Mesodermal cell (in vitro differentiated cells): ENCODE measurements around the gene TRPM2.

Experiments
- H3K27ac ChIP-seq: 2 replicates; pipeline ENCODE4 v1.7.0; 2013; ENCODE audit warnings: mild to moderate bottlenecking, low read depth, low read length, moderate library complexity; ENCODE audit not compliant: severe bottlenecking
- H3K36me3 ChIP-seq: 2 replicates; pipeline ENCODE4 v1.7.1; 2013; ENCODE audit warnings: mild to moderate bottlenecking, low read length, moderate library complexity; ENCODE audit not compliant: control insufficient read depth, insufficient read depth
- H3K4me1 ChIP-seq: one replicate; pipeline ENCODE4 v1.7.1; 2013; ENCODE audit warnings: mild to moderate bottlenecking, low read length; ENCODE audit not compliant: insufficient read depth, control insufficient read depth, poor library complexity, severe bottlenecking
- H3K4me3 ChIP-seq: 2 replicates; pipeline ENCODE4 v1.7.0; 2013; ENCODE audit warnings: low read length, control low read depth, mild to moderate bottlenecking; ENCODE audit not compliant: insufficient read depth, poor library complexity, severe bottlenecking; ENCODE audit errors: extremely low read depth
- H3K9me3 ChIP-seq: 2 replicates; pipeline ENCODE4 v1.7.1; 2013; ENCODE audit warnings: mild to moderate bottlenecking, low read length, moderate library complexity; ENCODE audit not compliant: control insufficient read depth
- WGBS, 2 experiments: methylation state at CpG; one replicate each; pipeline ENCODE4 v1.1.5; 2013; ENCODE audit warnings: missing lambda C conversion rate in 2 of 2; ENCODE audit not compliant: insufficient coverage in 2 of 2; 5-methylcytosine and 5-hydroxymethylcytosine counted together

The TRPM2 gene

DNA sequence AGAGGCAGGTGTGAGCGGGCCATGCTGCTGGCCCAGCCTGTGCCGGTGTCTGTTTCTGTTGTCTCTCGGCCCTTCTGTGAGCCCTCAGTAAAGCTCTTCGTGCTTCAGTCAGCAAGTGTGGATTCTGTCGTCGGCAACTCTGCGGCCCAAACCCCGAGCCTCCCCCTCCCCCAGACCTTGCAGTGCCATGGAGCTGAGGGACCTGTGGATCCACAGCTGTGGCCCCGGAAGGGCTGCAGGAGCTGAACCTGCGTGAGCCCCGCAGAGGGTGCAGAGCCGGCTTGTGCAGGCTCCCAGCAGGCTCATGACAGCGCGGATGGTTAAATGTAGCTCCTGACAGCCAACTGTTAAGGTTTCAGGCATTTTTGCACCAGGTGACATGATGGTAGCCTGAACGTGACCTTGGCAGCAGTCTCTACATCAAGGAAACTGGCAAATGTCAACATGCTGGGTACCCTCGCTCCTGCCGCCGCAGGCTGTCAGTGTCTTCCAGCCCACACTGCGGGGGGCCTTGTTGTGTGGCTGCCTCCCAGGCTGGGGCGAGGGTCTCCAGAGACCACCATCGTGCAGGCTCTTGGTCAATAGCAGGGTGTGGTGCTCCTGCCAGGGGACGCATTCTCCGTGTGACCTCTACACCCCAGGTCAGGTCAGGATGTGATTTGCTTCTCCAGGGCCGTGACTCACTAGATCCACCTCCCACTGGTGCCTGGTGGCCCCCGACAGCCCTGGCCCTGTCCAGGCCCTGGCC, 108.8 kb downstream of the TRPM2 start:
- Histone ChIP-seq H3K36me3 (peaks cover 4% of the 10 kb centered on the region), H3K27ac (no peak overlapping the region), H3K4me1 (no peaks in the 10 kb centered on the region), H3K4me3 (no peak overlapping the region), H3K9me3 (no peaks in the 10 kb centered on the region)
- WGBS, 2 experiments: 88 to 92% methylated on average over 24 to 25 of the region's 25 CpGs

GRCh38 chr21:44462834-44463200, 109.4 kb downstream of the TRPM2 start:
- Histone ChIP-seq H3K36me3 (no peaks in the 10 kb centered on the region), H3K4me3 (no peak overlapping the region), H3K27ac (no peak overlapping the region), H3K9me3 (no peaks in the 10 kb centered on the region), H3K4me1 (no peaks in the 10 kb centered on the region)
- WGBS, 2 experiments: 90 to 98% methylated on average over 6 to 8 of the region's 11 CpGs

- Histone ChIP-seq H3K27ac (no peak overlapping the region), H3K4me1 (no peaks in the 10 kb centered on the region), H3K4me3 (no peak overlapping the region), H3K36me3 (no peaks in the 10 kb centered on the region), H3K9me3 (no peaks in the 10 kb centered on the region)
- 87 to 91% methylated on average over 28 to 30 of the region's 30 CpGs for WGBS, 2 experiments
Observed at GRCh38 chr21:44463724-44464123, 110.3 kb downstream of the TRPM2 start.

DNA sequence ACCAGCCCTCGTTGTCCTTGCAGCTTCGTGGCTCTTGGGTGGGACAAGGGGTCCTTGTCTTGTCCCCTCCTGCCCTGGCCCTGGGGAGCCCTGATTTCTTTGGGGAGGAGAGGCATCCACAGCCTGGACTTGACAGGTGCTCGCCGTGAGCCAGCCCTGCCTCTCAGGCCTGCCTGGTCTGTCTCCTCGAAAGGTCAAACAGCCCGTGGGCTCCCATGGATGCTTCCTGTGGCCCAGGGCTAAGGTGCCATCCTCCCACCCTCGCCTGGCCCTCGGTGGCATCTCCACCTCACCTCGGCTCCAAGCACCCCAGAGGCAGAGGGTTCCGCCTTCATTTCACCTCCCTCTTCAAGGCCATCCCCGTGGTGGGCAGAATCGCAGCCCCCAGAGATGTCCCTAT, 110.9 kb downstream of the TRPM2 start:
- Histone ChIP-seq H3K27ac (no peak overlapping the region), H3K9me3 (no peaks in the 10 kb centered on the region), H3K4me1 (no peaks in the 10 kb centered on the region), H3K4me3 (no peak overlapping the region), H3K36me3 (no peaks in the 10 kb centered on the region)
- WGBS, 2 experiments: 92 to 96% methylated on average over 5 to 7 of the region's 12 CpGs

- Histone ChIP-seq H3K4me1 (no peaks in the 10 kb centered on the region), H3K9me3 (no peaks in the 10 kb centered on the region), H3K36me3 (no peaks in the 10 kb centered on the region), H3K27ac (no peak overlapping the region), H3K4me3 (no peak overlapping the region)
- WGBS, 2 experiments: 91 to 92% methylated on average over 16 of the region's 16 CpGs
Observed at GRCh38 chr21:44466351-44466954, 113.0 kb downstream of the TRPM2 start.

DNA sequence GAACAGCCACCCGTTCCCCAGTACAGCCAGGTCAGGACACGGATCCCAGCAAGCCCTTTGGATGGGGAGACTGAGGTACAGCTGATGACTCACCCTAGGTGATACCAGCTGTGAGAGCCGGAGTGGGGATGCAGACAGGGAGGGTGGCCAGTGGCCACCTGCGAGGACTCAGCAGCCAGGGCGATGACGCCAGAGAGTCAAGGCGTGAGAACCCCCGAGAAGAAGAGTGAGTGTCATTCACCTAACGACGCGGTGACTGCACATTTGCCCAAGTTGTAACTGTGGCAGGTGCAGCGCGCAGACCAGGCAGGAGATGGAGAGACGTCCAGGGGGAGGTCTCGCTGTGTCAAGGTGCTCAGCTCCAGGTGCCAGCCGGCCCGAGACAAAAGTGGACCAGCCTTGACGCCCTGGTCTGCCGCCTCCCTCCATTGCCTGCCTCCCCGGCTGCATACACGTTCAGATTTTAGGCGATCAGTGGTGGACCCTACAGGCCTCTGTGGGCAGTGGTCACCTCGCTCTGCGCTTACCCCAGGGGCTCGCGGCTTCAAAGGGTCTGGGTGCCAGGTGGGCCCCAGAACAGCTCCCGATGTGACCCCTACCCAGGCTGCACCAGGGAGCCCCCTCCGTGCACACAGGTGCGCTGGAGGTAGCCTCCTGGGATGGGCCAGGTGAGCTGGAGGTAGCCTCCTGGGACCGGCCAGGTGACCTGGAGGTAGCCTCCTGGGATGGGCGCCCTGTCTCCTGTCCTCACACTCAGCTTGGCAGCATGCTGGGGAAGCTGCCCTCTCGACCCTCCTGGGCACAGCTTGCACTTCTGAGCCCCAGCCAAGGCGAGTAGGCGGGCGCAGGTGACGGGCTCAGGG, 113.8 kb downstream of the TRPM2 start:
- no peaks in the 10 kb centered on the region for H3K4me1 ChIP-seq
- no peaks in the 10 kb centered on the region for H3K36me3 ChIP-seq
- no peaks in the 10 kb centered on the region for H3K9me3 ChIP-seq
- H3K4me3 ChIP-seq: no peak overlapping the region
- 92 to 94% methylated on average over 34 to 36 of the region's 36 CpGs for WGBS, 2 experiments
- no peak overlapping the region for H3K27ac ChIP-seq

DNA sequence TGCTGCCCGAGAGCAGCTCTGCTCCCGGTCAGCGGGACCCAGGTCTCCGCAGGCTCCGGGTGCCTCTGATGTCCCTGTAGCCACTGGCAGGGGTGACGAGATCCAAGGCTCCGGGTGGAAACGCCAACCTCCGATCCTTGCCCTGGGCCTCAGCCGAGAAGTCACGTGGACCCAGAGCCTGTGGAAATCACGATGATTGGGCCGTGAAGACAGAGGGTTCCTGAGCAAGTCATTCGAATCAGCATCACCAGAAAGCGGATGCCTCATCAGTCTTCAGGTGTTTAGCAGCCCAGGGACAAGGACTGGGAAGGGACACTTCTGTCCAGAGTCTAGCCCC, 114.4 kb downstream of the TRPM2 start:
- Histone ChIP-seq H3K36me3 (no peaks in the 10 kb centered on the region), H3K27ac (no peak overlapping the region), H3K9me3 (no peaks in the 10 kb centered on the region), H3K4me3 (no peak overlapping the region), H3K4me1 (no peaks in the 10 kb centered on the region)
- whole genome bisulfite sequencing, 2 experiments: 91 to 92% methylated on average over 15 of the region's 15 CpGs

- Histone ChIP-seq H3K27ac (no peak overlapping the region), H3K9me3 (no peaks in the 10 kb centered on the region), H3K36me3 (no peaks in the 10 kb centered on the region), H3K4me3 (no peak overlapping the region), H3K4me1 (no peaks in the 10 kb centered on the region)
Observed at GRCh38 chr21:44471341-44471740, 117.9 kb downstream of the TRPM2 start.

DNA sequence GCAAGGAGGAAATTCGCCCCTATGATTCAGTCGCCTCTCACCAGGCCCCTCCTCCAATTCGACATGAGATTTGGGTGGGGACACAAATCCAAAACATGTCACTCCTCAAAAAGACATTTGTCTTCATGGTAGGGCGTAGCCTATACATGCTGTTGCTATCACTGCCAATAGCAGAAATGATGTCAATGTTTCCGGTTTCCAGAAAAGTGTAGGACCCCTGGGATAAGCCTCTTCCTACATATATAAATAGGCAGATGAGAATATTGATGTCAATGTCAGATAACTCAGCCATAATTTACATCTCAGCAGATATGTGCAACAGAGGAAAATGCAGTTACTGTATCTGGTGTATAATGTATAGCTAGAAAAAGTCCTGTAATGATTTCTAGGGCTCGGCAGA, 118.6 kb downstream of the TRPM2 start:
- 94 to 97% methylated on average over 3 to 4 of the region's 6 CpGs for WGBS, 2 experiments
- Histone ChIP-seq H3K27ac (no peak overlapping the region), H3K9me3 (no peaks in the 10 kb centered on the region), H3K4me3 (no peak overlapping the region), H3K36me3 (no peaks in the 10 kb centered on the region), H3K4me1 (no peaks in the 10 kb centered on the region)

DNA sequence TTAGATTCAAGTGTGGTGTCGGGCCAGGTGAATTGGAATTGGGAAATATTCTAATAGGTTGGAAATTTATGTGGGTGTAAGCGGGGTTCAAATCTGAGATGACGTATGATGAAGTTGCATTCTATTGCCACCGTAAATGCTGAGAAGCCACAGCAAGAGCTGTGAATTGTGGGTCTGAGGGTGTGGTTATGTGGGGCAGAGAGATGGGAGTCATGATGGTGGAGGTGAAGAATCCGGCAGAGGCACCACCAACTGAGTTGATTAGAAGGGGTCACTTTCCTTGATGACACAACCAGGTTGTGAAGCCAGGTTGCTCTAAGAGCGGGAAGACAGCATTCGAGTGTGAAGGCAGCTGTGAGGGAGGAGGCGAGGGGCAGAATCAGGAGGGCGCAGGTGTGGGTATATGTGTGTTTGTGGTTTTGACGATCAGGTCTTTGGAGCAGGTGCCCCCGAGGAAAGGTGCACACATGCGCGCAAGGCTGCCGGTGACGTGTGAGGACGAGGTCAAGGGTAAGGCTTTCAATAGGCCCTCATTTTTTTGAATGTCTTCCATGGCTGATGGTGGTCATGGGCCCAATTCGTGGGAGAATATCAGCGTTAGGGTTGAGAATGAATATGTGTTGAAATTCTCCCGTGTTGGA, 120.6 kb downstream of the TRPM2 start:
- 92 to 94% methylated on average over 18 of the region's 19 CpGs for WGBS, 2 experiments
- Histone ChIP-seq H3K36me3 (no peaks in the 10 kb centered on the region), H3K27ac (no peak overlapping the region), H3K9me3 (no peaks in the 10 kb centered on the region), H3K4me3 (no peak overlapping the region), H3K4me1 (no peaks in the 10 kb centered on the region)
